Measurements from ENCODE around the gene GUCY1A2. TPM values are rescaled to one million over a fixed set of nuclear protein-coding genes. Genes with fewer than 3 reads are reported as not detected.

The GUCY1A2 gene
- total and polyA plus RNA-seq, 5 donors: 0.43 to 9.0 (median 2.4) TPM

DNA sequence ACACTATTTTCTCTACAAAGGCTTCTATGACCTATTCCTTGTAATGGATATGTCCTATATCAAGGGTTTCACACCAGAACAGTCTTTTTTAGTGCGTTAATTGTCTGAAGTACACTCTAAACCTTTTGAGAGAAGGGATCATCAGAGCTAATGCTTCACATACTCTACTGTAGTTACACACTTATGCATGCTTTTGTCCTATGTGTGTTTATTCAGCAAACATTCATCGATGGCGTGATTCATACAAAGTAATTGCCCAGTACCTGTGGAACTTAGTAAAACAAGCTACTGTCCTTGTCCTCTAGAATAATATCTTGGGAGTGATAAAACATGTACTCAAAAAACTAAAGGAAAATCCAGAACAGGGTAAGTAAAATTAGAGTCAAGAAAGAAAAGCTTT, 139.2 kb downstream of the GUCY1A2 start:
- Histone ChIP-seq H3K9me3 (ENCODE audit: control insufficient read depth, low read length) (no peaks in the 10 kb centered on the region), H3K27ac (ENCODE audit: low read length) (no peak overlapping the region), H3K27me3 (ENCODE audit: control insufficient read depth, insufficient read depth) (no peaks in the 10 kb centered on the region), H3K4me1 (ENCODE audit: control insufficient read depth, insufficient read depth, low read length) (no peaks in the 10 kb centered on the region), H3K4me3 (ENCODE audit: low read length) (no peak overlapping the region)
- DNase-seq: no peak
- no peak for ATAC-seq
- 95% methylated on average over 3 of the region's 3 CpGs for WGBS
- intact Hi-C loops (cut with DNase I): no loop called here

DNA sequence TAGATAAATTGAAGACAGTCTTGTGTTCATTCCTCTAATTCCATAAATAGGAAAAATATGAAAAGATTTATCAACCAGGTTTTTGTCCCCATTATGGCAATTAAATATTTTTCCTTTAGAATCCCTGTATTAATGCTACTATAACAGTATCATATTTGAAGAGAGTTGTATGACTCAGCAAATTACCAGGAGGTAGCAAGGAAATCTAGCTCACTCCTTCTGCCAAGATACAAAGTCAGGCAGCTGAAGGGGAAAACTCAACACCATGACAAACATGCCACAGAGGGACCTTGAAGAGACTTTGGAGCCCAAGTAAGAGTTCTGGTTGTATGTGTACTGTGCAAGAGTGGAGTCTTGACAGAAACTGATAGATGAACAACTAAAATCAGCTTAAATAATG, 143.3 kb downstream of the GUCY1A2 start:
- Histone ChIP-seq H3K4me1 (ENCODE audit: control insufficient read depth, insufficient read depth, low read length) (no peaks in the 10 kb centered on the region), H3K9me3 (ENCODE audit: control insufficient read depth, low read length) (no peaks in the 10 kb centered on the region), H3K4me3 (ENCODE audit: low read length) (no peak overlapping the region), H3K27ac (ENCODE audit: low read length) (no peak overlapping the region), H3K27me3 (ENCODE audit: control insufficient read depth, insufficient read depth) (no peaks in the 10 kb centered on the region)
- DNase-seq: no peak
- no peak for ATAC-seq
- intact Hi-C loops (cut with DNase I): no loop called here

DNA sequence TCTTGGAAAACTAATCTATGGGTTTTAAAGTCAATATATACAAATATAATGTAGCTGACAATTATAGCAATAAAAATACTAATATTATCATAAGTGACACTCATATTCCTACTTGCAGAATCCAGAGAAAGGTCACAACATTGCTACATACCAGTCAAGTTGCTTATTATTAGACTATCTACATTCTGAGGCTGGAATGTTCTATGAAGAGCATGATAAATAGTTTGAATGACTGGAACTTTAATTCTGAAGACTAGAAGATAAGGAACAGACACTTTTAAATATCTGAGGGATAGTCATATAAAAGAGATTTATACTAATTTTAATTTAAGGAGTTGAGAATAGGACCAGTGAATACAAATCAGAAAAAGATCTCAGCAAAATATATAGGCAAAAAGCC, 146.0 kb downstream of the GUCY1A2 start:
- Histone ChIP-seq H3K27ac (ENCODE audit: low read length) (no peak overlapping the region), H3K4me1 (ENCODE audit: control insufficient read depth, insufficient read depth, low read length) (no peaks in the 10 kb centered on the region), H3K9me3 (ENCODE audit: control insufficient read depth, low read length) (no peaks in the 10 kb centered on the region), H3K27me3 (ENCODE audit: control insufficient read depth, insufficient read depth) (no peaks in the 10 kb centered on the region), H3K4me3 (ENCODE audit: low read length) (no peak overlapping the region)
- ATAC-seq (no peak), DNase-seq (no peak)
- intact Hi-C loops (cut with DNase I): no loop called here

DNA sequence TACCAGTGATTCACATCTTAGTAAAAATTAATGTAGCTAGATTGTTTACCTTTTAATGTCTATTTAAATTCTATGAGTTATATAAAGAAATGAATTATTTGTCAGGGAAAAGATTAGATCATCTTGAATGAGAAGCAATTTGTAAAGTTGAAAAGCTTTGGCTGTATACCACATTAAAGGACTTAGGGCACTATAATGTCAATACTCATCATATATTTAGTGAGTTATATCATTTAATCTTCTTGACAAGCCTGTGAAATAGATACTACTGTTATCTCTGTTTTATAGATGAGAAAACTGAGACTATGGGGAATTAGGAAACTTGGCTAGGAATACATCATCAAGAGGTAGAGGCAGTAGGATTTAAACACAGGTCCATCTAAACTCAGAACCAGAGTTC, 160.1 kb downstream of the GUCY1A2 start:
- no peak for DNase-seq
- H3K4me1 ChIP-seq (ENCODE audit: control insufficient read depth, insufficient read depth, low read length): no peaks in the 10 kb centered on the region
- no peaks in the 10 kb centered on the region for H3K27me3 ChIP-seq (ENCODE audit: control insufficient read depth, insufficient read depth)
- intact Hi-C loops (cut with DNase I): no loop called here
- no peaks in the 10 kb centered on the region for H3K9me3 ChIP-seq (ENCODE audit: control insufficient read depth, low read length)
- no peak overlapping the region for H3K27ac ChIP-seq (ENCODE audit: low read length)
- no peak overlapping the region for H3K4me3 ChIP-seq (ENCODE audit: low read length)
- no peak for ATAC-seq

DNA sequence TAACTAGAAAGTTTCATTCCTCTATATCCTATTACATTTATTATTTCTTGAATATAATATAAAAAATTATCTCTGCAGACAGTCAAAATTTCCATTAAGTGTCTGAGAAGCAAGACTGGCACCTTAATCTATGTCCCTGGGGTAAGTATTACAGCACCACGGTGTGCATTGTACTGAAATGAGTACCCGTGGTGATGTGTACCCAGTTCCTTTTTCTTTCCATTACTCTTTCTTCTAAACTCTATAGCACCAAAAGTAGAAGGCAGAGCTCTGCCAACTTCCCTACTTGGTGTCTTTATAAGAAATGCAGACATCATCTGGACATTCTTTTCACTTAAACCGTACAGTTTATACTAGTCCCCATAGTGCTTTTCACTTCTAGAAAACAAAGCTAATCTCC, 161.7 kb downstream of the GUCY1A2 start:
- WGBS: 61% methylated on average over 3 of the region's 3 CpGs
- intact Hi-C loops (cut with DNase I): no loop called here

DNA sequence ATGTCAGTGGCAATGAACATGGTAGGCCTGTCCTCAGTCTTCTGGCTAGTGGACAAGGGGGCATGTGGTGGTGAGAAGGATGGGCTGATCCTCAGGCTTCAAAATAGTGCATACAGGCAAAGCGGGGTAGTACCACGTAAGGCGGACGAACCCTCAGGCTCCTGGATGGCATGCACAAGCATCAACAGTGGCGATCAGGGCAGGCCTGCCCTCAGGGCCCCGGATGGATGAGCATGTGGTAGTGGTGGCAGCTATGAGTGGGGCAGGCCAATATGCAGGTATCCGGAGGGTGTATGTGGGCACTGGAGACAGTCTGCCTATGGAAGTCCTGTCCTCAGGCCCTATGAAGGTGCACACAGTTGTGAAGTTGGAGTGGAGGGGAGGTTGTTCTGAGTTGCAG, 163.8 kb downstream of the GUCY1A2 start:
- H3K9me3 ChIP-seq (ENCODE audit: control insufficient read depth, low read length): no peaks in the 10 kb centered on the region
- ATAC-seq (no peak), DNase-seq (peak in 1 of 3 donors; percentile 32)
- H3K27ac ChIP-seq (ENCODE audit: low read length): no peak overlapping the region
- 88% methylated on average over 7 of the region's 7 CpGs for WGBS
- no peak overlapping the region for H3K4me3 ChIP-seq (ENCODE audit: low read length)
- H3K27me3 ChIP-seq (ENCODE audit: control insufficient read depth, insufficient read depth): no peaks in the 10 kb centered on the region
- intact Hi-C loops (cut with DNase I): no loop called here
- H3K4me1 ChIP-seq (ENCODE audit: control insufficient read depth, insufficient read depth, low read length): no peaks in the 10 kb centered on the region

More for the DNA sequence above, 161.7 kb downstream of the GUCY1A2 start:
- ATAC-seq (no peak), DNase-seq (no peak)
- Histone ChIP-seq H3K4me3 (ENCODE audit: low read length) (no peak overlapping the region), H3K4me1 (ENCODE audit: control insufficient read depth, insufficient read depth, low read length) (no peaks in the 10 kb centered on the region), H3K27me3 (ENCODE audit: control insufficient read depth, insufficient read depth) (no peaks in the 10 kb centered on the region), H3K27ac (ENCODE audit: low read length) (no peak overlapping the region), H3K9me3 (ENCODE audit: control insufficient read depth, low read length) (no peaks in the 10 kb centered on the region)

DNA sequence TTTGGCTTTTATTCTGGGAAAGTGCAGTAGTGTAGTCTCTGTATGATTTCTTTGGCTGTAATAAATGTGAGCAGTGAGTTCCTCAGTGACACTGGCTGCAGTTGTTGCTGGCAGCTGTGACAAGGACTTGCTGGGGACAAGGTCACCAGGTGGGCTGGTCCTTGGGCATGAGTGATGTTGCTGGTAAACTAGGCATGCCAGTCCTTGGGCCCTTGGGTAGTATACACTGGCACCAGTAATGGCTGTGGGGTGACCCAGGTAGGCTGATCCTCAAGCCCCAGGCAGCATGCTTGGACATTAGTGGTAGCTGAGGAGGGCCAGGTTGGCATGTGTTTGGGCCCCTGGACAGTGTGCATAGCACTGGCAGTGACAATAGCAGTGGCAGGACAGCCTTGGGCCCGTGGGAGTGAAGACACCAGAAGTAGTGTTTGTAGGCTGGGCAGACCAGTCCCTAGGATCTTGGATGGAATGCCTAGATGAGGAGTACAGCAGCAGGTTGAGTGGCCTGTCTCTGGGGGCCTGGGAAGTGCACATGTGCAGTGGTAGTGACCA, 164.3 kb downstream of the GUCY1A2 start:
- Histone ChIP-seq H3K27me3 (ENCODE audit: control insufficient read depth, insufficient read depth) (no peaks in the 10 kb centered on the region), H3K4me1 (ENCODE audit: control insufficient read depth, insufficient read depth, low read length) (no peaks in the 10 kb centered on the region), H3K4me3 (ENCODE audit: low read length) (no peak overlapping the region), H3K9me3 (ENCODE audit: control insufficient read depth, low read length) (no peaks in the 10 kb centered on the region), H3K27ac (ENCODE audit: low read length) (no peak overlapping the region)
- 92% methylated on average over 1 of the region's 1 CpG for WGBS
- intact Hi-C loops (cut with DNase I): no loop called here
- DNase-seq (no peak), ATAC-seq (no peak)

DNA sequence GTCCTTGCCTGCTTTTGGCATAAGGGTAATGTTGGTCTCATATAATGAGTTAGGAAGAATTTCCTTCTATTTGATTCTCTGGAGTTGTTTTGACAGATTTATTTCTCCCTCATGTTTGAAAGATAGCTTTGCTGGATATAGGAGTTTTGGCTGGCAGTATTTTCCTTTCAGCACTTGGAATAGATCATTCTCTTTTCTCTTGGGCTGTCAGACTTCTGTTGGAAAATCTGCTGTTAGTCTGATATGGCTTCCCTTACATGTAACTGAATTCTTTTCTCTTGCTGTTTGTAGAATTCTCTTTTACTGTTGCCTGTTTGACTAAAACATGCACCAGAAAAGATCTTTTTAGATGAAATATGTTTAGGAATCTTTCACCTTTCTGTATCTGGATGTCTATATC, 165.5 kb downstream of the GUCY1A2 start:
- H3K9me3 ChIP-seq (ENCODE audit: control insufficient read depth, low read length): no peaks in the 10 kb centered on the region
- intact Hi-C loops (cut with DNase I): no loop called here
- DNase-seq (no peak), ATAC-seq (no peak)
- no peaks in the 10 kb centered on the region for H3K4me1 ChIP-seq (ENCODE audit: control insufficient read depth, insufficient read depth, low read length)
- H3K4me3 ChIP-seq (ENCODE audit: low read length): no peak overlapping the region
- H3K27me3 ChIP-seq (ENCODE audit: control insufficient read depth, insufficient read depth): no peaks in the 10 kb centered on the region
- H3K27ac ChIP-seq (ENCODE audit: low read length): no peak overlapping the region

DNA sequence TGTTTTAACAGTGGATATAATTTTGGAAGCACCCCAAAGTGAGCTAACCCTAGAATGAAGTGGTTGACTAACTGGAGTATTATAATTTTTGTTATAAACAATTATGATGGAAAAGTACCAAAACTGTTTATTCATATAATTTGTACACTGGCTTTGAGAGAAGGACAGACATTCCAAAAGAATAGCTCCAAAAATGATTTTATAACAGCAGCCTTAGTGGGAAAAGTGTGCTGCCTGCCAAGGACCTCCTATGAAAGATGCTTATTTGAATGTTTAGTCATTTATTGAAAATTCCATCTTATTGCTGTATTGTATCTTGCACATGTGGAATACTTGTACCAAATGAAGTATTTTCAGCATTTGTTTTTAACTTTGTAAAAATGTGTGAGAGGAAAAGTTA, 169.8 kb downstream of the GUCY1A2 start:
- no peak overlapping the region for H3K27ac ChIP-seq (ENCODE audit: low read length)
- no peak for DNase-seq
- H3K9me3 ChIP-seq (ENCODE audit: control insufficient read depth, low read length): no peaks in the 10 kb centered on the region
- H3K27me3 ChIP-seq (ENCODE audit: control insufficient read depth, insufficient read depth): no peaks in the 10 kb centered on the region
- intact Hi-C loops (cut with DNase I): no loop called here
- no peaks in the 10 kb centered on the region for H3K4me1 ChIP-seq (ENCODE audit: control insufficient read depth, insufficient read depth, low read length)
- H3K4me3 ChIP-seq (ENCODE audit: low read length): no peak overlapping the region
- no peak for ATAC-seq

DNA sequence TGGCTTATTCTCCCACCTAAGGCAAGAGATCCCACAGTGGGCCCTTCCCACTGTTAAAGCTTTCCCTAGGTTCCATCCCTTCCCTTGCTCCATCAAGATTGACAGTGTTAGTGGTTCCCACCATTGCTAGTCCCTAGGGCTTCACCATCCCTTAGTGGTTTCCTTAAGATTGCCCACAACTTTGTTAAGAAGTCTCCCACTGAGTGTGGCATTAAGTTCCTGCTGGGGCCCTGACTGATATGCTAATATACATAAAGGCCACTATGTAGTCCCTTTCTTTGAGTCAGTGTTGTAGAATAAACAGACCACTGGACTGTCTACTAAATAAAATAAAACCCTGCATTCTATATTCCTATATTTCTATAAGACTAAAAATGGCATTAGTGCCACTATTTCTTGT, 176.1 kb downstream of the GUCY1A2 start:
- H3K27ac ChIP-seq (ENCODE audit: low read length): no peak overlapping the region
- no peaks in the 10 kb centered on the region for H3K4me1 ChIP-seq (ENCODE audit: control insufficient read depth, insufficient read depth, low read length)
- DNase-seq (no peak), ATAC-seq (no peak)
- H3K4me3 ChIP-seq (ENCODE audit: low read length): no peak overlapping the region
- intact Hi-C loops (cut with DNase I): no loop called here
- H3K27me3 ChIP-seq (ENCODE audit: control insufficient read depth, insufficient read depth): no peaks in the 10 kb centered on the region
- H3K9me3 ChIP-seq (ENCODE audit: control insufficient read depth, low read length): no peaks in the 10 kb centered on the region

DNA sequence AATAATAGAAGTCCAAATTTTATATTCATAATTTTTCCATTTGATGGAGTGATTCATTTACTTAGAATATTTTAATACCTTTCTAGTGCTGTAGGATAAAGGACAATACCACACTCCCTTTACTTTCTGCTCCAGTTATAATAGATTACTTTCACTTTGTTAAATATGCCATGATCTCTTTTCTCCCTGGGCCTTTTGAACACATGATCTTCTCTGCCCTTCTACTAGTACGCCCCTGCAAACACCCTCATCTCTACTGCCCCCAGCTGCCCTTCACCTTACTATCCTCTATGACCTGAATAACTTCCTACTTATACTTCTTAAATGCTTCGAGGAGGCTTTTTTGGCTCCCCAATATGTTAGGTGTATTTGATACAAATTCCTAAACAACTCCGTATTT, 177.3 kb downstream of the GUCY1A2 start:
- H3K27me3 ChIP-seq (ENCODE audit: control insufficient read depth, insufficient read depth): no peaks in the 10 kb centered on the region
- no peak for ATAC-seq
- DNase-seq: no peak
- H3K4me3 ChIP-seq (ENCODE audit: low read length): no peak overlapping the region
- 83% methylated on average over 3 of the region's 3 CpGs for WGBS
- no peak overlapping the region for H3K27ac ChIP-seq (ENCODE audit: low read length)
- H3K9me3 ChIP-seq (ENCODE audit: control insufficient read depth, low read length): no peaks in the 10 kb centered on the region
- intact Hi-C loops (cut with DNase I): no loop called here
- H3K4me1 ChIP-seq (ENCODE audit: control insufficient read depth, insufficient read depth, low read length): no peaks in the 10 kb centered on the region

DNA sequence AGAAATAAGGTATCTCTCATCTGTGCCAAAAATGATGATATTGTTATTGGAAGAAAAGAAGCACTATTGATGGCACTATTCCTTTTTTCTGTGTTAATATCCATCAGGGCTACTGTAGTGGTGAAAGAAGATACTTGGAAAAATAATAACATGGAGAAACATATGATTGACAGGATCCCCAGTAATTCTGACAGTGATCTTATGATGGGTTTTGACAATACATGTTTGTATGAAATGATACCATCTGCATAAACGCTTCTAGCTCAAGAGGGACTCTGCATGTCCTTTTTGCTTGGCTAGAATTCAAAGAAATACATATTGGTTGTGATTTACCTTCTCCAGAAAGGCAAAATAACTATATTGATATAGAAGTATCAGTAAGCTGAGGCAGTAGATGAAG, 178.1 kb downstream of the GUCY1A2 start:
- ATAC-seq: no peak
- intact Hi-C loops (cut with DNase I): no loop called here

More for the DNA sequence above, 178.1 kb downstream of the GUCY1A2 start:
- 79% methylated on average over 1 of the region's 1 CpG for WGBS
- DNase-seq: no peak
- Histone ChIP-seq H3K9me3 (ENCODE audit: control insufficient read depth, low read length) (no peaks in the 10 kb centered on the region), H3K4me1 (ENCODE audit: control insufficient read depth, insufficient read depth, low read length) (no peaks in the 10 kb centered on the region), H3K4me3 (ENCODE audit: low read length) (no peak overlapping the region), H3K27ac (ENCODE audit: low read length) (no peak overlapping the region), H3K27me3 (ENCODE audit: control insufficient read depth, insufficient read depth) (no peaks in the 10 kb centered on the region)
